Trophoblast cell (in vitro differentiated cells and primary cell): ENCODE data around the gene PIK3R3.
"Not testable (repeated sequence)": the region's sequence is repeated elsewhere in the genome, so short reads cannot be mapped to it uniquely, and the experiment has no call there.

Experiments used
- DNase-seq, 2 donors: peaks; one replicate each; pipeline ENCODE4 v3.0.0-alpha.2; 2016
- H2AFZ ChIP-seq: 2 replicates; pipeline ENCODE4 v1.6.1; 2013; ENCODE audit warnings: low read length, moderate library complexity, mild to moderate bottlenecking; ENCODE audit not compliant: insufficient read depth, poor library complexity
- H2AK5ac ChIP-seq: 2 replicates; pipeline ENCODE4 v1.6.1; 2013; ENCODE audit warnings: mild to moderate bottlenecking, low read length
- H2BK120ac ChIP-seq: 2 replicates; pipeline ENCODE4 v1.6.1; 2013; ENCODE audit warnings: low read length, mild to moderate bottlenecking, moderate library complexity; ENCODE audit not compliant: insufficient read depth, poor library complexity
- H2BK12ac ChIP-seq: 2 replicates; pipeline ENCODE4 v1.6.1; 2013; ENCODE audit warnings: mild to moderate bottlenecking, low read length, moderate library complexity
- H2BK5ac ChIP-seq: 2 replicates; pipeline ENCODE4 v1.6.1; 2013; ENCODE audit warnings: low read length, low read depth, moderate library complexity, mild to moderate bottlenecking; ENCODE audit not compliant: poor library complexity
- H3K14ac ChIP-seq: 2 replicates; pipeline ENCODE4 v1.6.1; 2013; ENCODE audit warnings: mild to moderate bottlenecking, low read length
- H3K18ac ChIP-seq: 2 replicates; pipeline ENCODE4 v1.6.1; 2013; ENCODE audit warnings: mild to moderate bottlenecking, low read length
- H3K23ac ChIP-seq: 2 replicates; pipeline ENCODE4 v1.6.1; 2013; ENCODE audit warnings: low read length
- H3K27ac ChIP-seq: 2 replicates; pipeline ENCODE4 v1.5.1; 2013; ENCODE audit warnings: low read depth, mild to moderate bottlenecking, inconsistent platforms, low read length, moderate library complexity
- H3K27me3 ChIP-seq: 2 replicates; pipeline ENCODE4 v1.6.1; 2013; ENCODE audit warnings: inconsistent platforms, mild to moderate bottlenecking, low read length, moderate library complexity; ENCODE audit not compliant: insufficient read depth
- H3K36me3 ChIP-seq, 2 experiments: 1 replicate in 1 of 2; 2 replicates in 1 of 2; pipeline ENCODE4 v1.6.1; 2013; ENCODE audit warnings: low read length in 2 of 2, mild to moderate bottlenecking in 2 of 2, moderate library complexity in 1 of 2; ENCODE audit not compliant: insufficient read depth in 2 of 2, control insufficient read depth in 1 of 2
- H3K4ac ChIP-seq: 2 replicates; pipeline ENCODE4 v1.6.1; 2013; ENCODE audit warnings: low read depth, mild to moderate bottlenecking, low read length, moderate library complexity
- H3K4me1 ChIP-seq, 2 experiments: 1 replicate in 1 of 2; 2 replicates in 1 of 2; pipeline ENCODE4 v1.6.1; 2013; ENCODE audit warnings: low read length in 2 of 2, mild to moderate bottlenecking in 2 of 2, moderate library complexity in 1 of 2; ENCODE audit not compliant: insufficient read depth in 2 of 2, control insufficient read depth in 1 of 2
- H3K4me2 ChIP-seq: 2 replicates; pipeline ENCODE4 v1.6.1; 2013; ENCODE audit warnings: inconsistent platforms, mild to moderate bottlenecking, low read length, moderate library complexity
- H3K4me3 ChIP-seq: 2 replicates; pipeline ENCODE4 v1.5.1; 2013; ENCODE audit warnings: mild to moderate bottlenecking, low read depth, low read length, inconsistent platforms
- H3K79me1 ChIP-seq: one replicate; pipeline ENCODE4 v1.6.1; 2013; ENCODE audit warnings: low read length
- H3K79me2 ChIP-seq: 2 replicates; pipeline ENCODE4 v1.6.1; 2013; ENCODE audit warnings: low read length, mild to moderate bottlenecking; ENCODE audit not compliant: control insufficient read depth, insufficient read depth, poor library complexity
- H3K9ac ChIP-seq: 2 replicates; pipeline ENCODE4 v1.6.1; 2013; ENCODE audit warnings: mild to moderate bottlenecking, low read length
- H3K9me3 ChIP-seq: 2 replicates; pipeline ENCODE4 v1.6.1; 2013; ENCODE audit warnings: low read depth, mild to moderate bottlenecking, control low read depth, inconsistent platforms, low read length; ENCODE audit not compliant: insufficient read depth
- H4K12ac ChIP-seq: 2 replicates; pipeline ENCODE4 v1.6.1; 2013; ENCODE audit warnings: low read depth, mild to moderate bottlenecking, low read length, moderate library complexity
- H4K8ac ChIP-seq: 2 replicates; pipeline ENCODE4 v1.6.1; 2013; ENCODE audit warnings: low read depth, mild to moderate bottlenecking, low read length, moderate library complexity
- H4K91ac ChIP-seq: one replicate; pipeline ENCODE4 v1.6.1; 2013; ENCODE audit warnings: low read depth, mild to moderate bottlenecking, low read length, moderate library complexity
- WGBS: extraction: QIAGEN DNeasy Blood & Tissue Kit; methylation state at CpG from one replicate; pipeline ENCODE4 v1.1.7; 2013; ENCODE audit warnings: missing lambda C conversion rate; ENCODE audit not compliant: insufficient read length, insufficient coverage; ENCODE audit errors: extremely low coverage; 5-methylcytosine and 5-hydroxymethylcytosine counted together

Gene PIK3R3

GRCh38 chr1:46096269-46097148 lies 35.9 kb downstream of the PIK3R3 start:
- Histone ChIP-seq H3K27ac (no peak overlapping the region), H3K23ac (no peak overlapping the region), H2BK12ac (no peak overlapping the region), H3K4me3 (no peak overlapping the region), H3K9ac (no peak overlapping the region), H4K91ac (no peak overlapping the region), H3K4ac (no peak overlapping the region), H3K9me3 (no peaks in the 10 kb centered on the region), H3K27me3 (no peaks in the 10 kb centered on the region), H4K12ac (no peak overlapping the region), H3K14ac (no peak overlapping the region), H2BK120ac (no peak overlapping the region), H2BK5ac (no peak overlapping the region), H3K79me2 (no peaks in the 10 kb centered on the region), H2AFZ (no peak overlapping the region), H3K36me3 (no peaks in the 10 kb centered on the region), H4K8ac (no peak overlapping the region), H3K4me2 (no peak overlapping the region), H3K18ac (no peak overlapping the region), H3K79me1 (no peaks in the 10 kb centered on the region), H2AK5ac (no peak overlapping the region), H3K4me1 (no peaks in the 10 kb centered on the region)
- no CpG with 5 or more reads among the region's 10 CpGs for WGBS
- no peak for DNase-seq

GRCh38 chr1:46095110-46095509 lies 37.3 kb downstream of the PIK3R3 start:
- not testable (repeated sequence) for H4K91ac ChIP-seq, H2BK5ac ChIP-seq, H3K23ac ChIP-seq, H3K18ac ChIP-seq, H4K12ac ChIP-seq, H3K36me3 ChIP-seq, H3K9me3 ChIP-seq, H3K27me3 ChIP-seq, H3K4me1 ChIP-seq, H3K9ac ChIP-seq, H2AFZ ChIP-seq, DNase-seq, H3K14ac ChIP-seq, H3K27ac ChIP-seq, H3K4ac ChIP-seq, H4K8ac ChIP-seq, H2AK5ac ChIP-seq, H3K79me2 ChIP-seq, H3K79me1 ChIP-seq, H3K4me2 ChIP-seq, H2BK120ac ChIP-seq, H3K4me3 ChIP-seq, H2BK12ac ChIP-seq
- no CpG with 5 or more reads among the region's 3 CpGs for WGBS

- Histone ChIP-seq H3K36me3 (no peaks in the 10 kb centered on the region), H2AK5ac (no peak overlapping the region), H3K79me1 (no peaks in the 10 kb centered on the region), H3K27ac (no peak overlapping the region), H3K4me3 (no peak overlapping the region), H4K91ac (no peak overlapping the region), H4K12ac (no peak overlapping the region), H2BK5ac (no peak overlapping the region), H3K14ac (no peak overlapping the region), H3K9ac (no peak overlapping the region), H4K8ac (no peak overlapping the region), H3K9me3 (no peaks in the 10 kb centered on the region), H3K4me1 (no peaks in the 10 kb centered on the region), H3K27me3 (no peaks in the 10 kb centered on the region), H3K4me2 (no peak overlapping the region), H2BK12ac (no peak overlapping the region), H2AFZ (no peak overlapping the region), H3K23ac (no peak overlapping the region), H3K79me2 (no peaks in the 10 kb centered on the region), H3K18ac (no peak overlapping the region), H2BK120ac (no peak overlapping the region), H3K4ac (no peak overlapping the region)
- no CpG with 5 or more reads among the region's 4 CpGs for WGBS
- no peak for DNase-seq
These were observed 37.9 kb downstream of the PIK3R3 start for GRCh38 chr1:46094471-46095005.

GRCh38 chr1:46093832-46094231 lies 38.6 kb downstream of the PIK3R3 start:
- not testable (repeated sequence) for H3K79me2 ChIP-seq, H3K27me3 ChIP-seq

More at GRCh38 chr1:46093832-46094231, 38.6 kb downstream of the PIK3R3 start:
- WGBS = no CpG with 5 or more reads among the region's 4 CpGs
- H3K4me1 ChIP-seq, H3K4me2 ChIP-seq, H2BK120ac ChIP-seq, H3K27ac ChIP-seq, H3K14ac ChIP-seq, DNase-seq, H3K9ac ChIP-seq, H3K4ac ChIP-seq, H4K91ac ChIP-seq, H3K4me3 ChIP-seq, H3K18ac ChIP-seq, H2AFZ ChIP-seq, H3K36me3 ChIP-seq, H4K8ac ChIP-seq, H2BK5ac ChIP-seq, H3K23ac ChIP-seq, H4K12ac ChIP-seq, H3K9me3 ChIP-seq, H3K79me1 ChIP-seq, H2AK5ac ChIP-seq, H2BK12ac ChIP-seq: not testable (repeated sequence)
